HG02588 (cell line): ENCODE results near the gene TMEM150B.

ENCODE experiments used
- ATAC-seq: cut with Tn5 transposase; IDR thresholded peaks from one replicate; pipeline ENCODE4 v1.9.1; 2021; ENCODE audit warnings: mild to moderate bottlenecking, moderate library complexity; ENCODE audit not compliant: unreplicated experiment

Gene TMEM150B

GRCh38 chr19:55355213-55355821 is 30.2 kb upstream of the TMEM150B start:
- ATAC-seq = no peak

DNA sequence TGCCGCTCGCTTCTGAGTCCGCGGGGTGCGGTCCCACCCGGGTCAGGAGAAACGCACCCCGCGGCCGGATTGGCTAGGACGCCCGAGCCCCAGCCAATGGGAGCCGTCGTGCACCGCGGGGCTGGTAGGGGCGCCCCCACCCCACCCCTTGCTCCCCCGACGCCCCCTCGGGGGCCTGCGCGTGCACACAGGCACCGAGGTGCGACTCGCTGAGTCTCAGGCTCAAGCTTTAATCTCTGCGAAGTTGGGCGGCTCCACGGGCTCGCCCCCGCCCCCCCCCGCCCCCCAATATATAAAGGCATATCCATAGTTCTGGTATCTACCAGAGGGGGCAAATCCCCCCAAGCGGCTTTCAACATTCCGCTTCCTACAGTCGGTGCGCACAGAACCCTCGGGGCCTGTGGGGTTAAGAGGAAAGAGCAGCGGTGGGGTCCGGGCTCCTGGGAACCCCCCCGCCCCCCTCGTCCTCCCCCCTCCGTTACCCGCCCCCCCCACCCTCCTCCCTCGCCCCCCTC is 29.6 kb upstream of the TMEM150B start, which contains the start of gene COX6B2:
TSS of gene COX6B2 (minus strand) at position 22 of the 515 bp plus-strand sequence. CDS start 198 bp downstream, outside the sequence.
- no peak for ATAC-seq

GRCh38 chr19:55353803-55354697 is 28.9 kb upstream of the TMEM150B start:
- ATAC-seq = no peak

- ATAC-seq = no peak
Measured at GRCh38 chr19:55353356-55353802, 28.2 kb upstream of the TMEM150B start.

- ATAC-seq = no peak
Measured at GRCh38 chr19:55352549-55353145, 27.5 kb upstream of the TMEM150B start.

DNA sequence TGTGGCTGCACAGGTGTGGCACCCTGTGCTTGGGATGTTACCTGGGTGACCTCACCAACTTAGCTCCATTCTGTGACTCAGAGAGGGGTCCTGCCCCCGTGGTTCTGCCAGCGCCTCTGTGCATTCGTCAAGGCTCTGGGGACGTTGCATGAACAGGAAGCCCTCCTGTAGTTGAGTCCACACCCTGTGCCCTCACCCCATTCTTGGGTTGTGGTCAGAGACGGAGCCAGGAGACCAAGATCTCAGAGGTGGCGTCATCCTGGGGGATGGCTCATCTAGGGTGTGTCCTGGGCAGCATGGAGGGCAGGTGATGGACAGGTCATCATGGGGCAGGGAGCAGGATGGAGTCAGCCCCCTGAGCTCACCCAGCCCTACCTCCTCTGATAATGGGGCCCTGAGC is 26.9 kb upstream of the TMEM150B start:
- no peak for ATAC-seq

DNA sequence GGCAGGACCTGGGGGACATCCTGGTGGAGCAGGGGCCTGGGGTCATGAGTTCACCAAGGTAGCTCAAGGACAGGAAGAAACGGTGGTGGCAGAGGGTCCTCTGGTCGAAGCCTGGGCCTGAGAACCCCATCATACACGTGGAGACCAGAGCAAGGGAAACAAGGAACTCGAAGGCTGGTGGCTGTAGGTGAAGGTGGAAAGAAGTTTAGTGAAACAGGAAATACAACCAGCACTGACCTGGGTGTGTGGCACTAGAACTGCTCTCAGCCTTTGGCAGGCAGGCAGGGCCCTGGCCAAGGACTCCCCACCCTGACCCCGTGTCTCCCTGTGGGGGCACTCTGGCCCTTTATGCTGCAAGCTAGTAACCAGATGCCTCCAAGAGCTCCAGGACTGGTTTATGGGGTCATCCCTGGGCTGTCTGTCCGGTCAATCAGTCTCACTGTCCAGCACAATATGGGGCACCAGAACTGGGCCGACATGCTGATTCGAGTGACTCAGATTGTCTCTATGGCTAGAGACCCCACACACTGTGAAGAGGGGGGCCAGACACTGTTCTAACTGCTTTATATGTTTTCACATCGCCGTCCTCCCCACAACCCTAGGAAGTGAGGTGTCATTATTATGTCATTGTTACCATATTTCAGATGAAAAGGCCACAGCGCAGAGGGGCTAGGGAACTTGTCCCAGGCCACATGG is 25.6 kb upstream of the TMEM150B start:
- no peak for ATAC-seq

GRCh38 chr19:55348317-55349034 is 23.3 kb upstream of the TMEM150B start:
- ATAC-seq = no peak

GRCh38 chr19:55347442-55348009 is 22.4 kb upstream of the TMEM150B start:
- no peak for ATAC-seq

GRCh38 chr19:55346725-55347441 is 21.7 kb upstream of the TMEM150B start:
- no peak for ATAC-seq

DNA sequence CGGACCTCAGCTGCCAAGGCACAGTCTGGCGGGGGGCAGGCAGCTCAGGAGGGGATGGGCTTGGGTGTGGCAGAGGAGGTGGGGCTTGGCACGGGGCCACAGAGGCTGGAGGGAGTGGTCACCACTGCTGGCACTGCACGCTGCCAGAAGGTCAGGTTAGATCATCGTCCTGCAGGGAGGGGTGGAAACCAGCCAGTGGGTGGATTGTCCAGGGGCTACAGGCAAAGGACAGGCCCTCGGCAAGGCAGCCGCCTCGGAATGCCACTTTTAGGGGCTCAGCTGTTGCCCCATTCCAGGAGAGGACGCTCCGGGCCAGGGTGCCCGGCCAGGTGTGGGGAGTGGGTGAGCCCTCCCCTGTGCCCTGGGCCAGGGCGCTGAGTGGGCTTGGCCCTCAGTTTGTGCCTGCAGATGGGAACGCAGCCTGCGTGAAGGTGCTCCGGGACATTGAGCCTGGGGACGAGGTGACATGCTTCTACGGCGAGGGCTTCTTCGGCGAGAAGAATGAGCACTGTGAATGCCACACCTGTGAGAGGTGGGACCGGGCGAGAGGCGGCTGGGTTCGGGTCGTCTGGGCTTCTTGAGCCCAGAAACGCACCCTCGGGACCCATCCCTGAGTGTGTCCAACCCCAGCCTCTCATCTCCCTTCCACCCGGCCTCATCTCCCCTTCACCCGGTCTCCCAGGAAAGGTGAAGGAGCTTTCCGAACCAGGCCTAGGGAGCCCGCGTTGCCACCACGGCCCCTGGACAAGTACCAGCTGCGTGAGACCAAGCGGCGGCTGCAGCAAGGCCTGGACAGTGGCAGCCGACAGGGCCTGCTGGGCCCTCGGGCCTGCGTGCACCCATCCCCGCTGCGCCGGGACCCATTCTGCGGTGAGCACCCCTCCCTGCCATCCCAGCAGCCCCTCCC is 20.9 kb upstream of the TMEM150B start:
- no peak for ATAC-seq

DNA sequence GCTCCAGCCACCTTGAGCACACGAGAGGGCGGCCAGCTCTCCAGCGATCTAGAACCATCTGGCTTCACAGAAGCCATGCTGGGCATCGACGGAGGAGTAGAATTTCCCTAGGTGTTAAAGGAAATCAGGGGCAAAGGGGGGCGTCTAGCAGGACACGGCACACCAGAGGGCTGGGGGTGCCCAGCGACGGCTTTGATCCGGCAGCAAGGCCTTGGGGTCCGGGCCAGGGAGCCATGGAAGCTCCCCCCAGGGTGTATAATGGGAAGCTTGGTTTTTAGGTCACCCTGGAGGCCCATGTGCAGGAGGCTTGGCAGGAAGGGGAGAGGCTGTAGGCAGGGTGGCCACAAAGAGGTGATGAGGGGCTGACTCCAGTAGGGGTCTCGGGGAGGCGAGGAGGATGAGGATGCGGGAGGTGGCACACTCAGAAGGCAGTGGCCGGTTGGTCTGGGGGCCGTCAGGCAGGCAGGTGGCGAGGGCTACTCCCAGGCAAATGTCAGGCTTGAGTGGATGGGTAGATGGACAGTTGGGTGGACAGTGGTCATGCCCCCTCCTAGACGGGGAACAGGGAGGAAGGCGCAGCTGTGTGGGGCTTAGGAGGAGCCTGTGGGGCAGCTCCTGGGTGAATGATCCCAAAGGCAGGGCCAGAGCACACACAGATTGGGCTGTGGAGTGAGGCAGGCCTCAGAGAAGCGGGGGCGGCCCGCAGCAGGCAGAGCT is 20.1 kb upstream of the TMEM150B start:
- ATAC-seq = no peak

- no peak for ATAC-seq
Measured at GRCh38 chr19:55344444-55344843, 19.3 kb upstream of the TMEM150B start.

DNA sequence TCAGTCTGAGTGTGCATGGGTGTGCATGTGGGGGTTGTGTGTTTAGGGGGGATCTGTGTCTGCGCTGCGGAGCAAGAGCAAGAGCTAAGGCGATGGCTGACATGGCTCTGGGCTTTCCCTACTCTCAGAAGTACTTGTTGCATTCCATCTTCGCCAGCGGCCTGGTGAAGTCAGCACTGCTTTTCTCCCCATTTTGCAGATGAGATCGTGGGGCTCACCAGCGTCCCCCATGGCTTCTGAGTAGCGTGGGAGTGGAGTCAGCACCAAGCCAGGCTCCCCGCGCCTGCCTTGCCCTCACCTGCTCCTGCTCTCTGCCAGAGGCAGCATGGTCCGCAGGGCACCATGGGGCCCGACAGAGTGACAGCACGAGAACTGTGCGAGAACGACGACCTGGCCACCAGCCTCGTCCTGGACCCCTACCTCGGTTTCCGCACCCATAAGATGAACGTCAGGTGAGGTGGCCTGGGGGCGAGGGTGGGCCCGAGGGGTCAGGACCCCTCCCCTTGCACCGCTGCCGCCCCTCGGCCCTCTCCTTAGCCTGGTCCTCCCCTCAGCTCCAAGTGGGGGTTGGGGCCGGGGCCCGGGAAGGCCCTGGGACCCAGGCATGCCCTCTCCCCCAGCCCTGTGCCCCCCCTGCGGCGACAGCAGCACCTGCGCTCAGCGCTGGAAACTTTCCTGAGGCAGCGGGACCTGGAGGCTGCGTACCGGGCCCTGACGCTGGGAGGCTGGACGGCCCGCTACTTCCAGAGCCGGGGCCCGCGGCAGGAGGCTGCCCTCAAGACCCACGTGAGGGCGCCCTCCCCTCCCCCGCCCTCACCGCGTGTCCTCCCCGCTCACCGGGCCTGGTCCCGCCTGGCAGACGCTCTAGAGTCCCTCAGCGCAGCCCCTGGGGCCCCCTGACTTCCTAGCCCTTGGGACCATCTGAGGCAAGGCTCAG is 16.7 kb upstream of the TMEM150B start:
- ATAC-seq = no peak

- no peak for ATAC-seq
Measured at GRCh38 chr19:55341171-55341588, 16.0 kb upstream of the TMEM150B start.

GRCh38 chr19:55340784-55341147 is 15.6 kb upstream of the TMEM150B start:
- ATAC-seq = no peak
